ENCODE measurements around the gene MINDY3.
A peak's percentile ranks its signal among the peaks of the same experiment; 100 is the strongest.
"Not testable (repeated sequence)": the region's sequence is repeated elsewhere in the genome, so short reads cannot be mapped to it uniquely, and the experiment has no call there.

The MINDY3 gene

DNA sequence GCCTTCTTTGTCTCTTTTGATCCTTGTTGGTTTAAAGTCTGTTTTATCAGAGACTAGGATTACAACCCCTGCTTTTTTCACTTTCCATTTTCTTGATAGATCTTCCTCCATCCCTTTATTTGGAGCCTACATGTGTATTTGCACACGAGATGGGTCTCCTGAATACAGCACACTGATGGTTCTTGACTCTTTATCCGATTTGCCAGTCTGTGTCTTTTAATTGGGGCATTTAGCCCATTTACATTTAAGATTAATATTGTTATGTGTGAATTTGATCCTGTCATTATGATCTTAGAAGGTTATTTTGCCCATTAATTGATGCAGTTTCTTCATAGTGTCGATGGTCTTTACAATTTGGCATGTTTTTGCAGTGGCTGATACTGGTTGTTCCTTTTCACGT is 16.0 kb upstream of the MINDY3 start:
- not testable (repeated sequence) for H3K27me3 ChIP-seq (ENCODE audit: control insufficient read depth, insufficient read depth, low read length); H3K4me3 ChIP-seq (ENCODE audit: low read length); H3K27ac ChIP-seq (ENCODE audit: low read length); H3K4me1 ChIP-seq (ENCODE audit: control insufficient read depth, insufficient read depth, low read length); H3K9me3 ChIP-seq (ENCODE audit: control insufficient read depth, insufficient read depth, low read length); H3K36me3 ChIP-seq (ENCODE audit: control insufficient read depth, insufficient read depth, low read length); DNase-seq (ENCODE audit: low read depth, low spot score)
- no CpG with 5 or more reads among the region's 4 CpGs for WGBS (ENCODE audit: insufficient coverage, insufficient read length)

DNA sequence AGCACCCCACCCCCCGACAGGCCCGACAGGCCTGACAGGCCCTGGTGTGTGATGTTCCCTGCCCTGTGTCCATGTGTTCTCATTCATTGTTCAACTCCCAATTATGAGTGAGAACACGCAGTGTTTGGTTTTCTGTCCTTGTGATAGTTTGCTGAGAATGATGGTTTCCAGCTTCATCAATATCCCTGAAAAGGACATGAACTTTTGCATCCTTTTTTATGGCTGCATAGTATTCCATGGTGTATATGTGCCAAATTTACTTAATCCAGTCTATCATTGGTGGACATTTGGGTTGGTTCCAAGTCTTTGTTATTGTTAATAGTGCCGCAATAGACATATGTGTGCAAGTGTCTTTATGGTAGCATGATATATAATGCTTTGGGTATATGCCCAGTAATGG is 12.3 kb upstream of the MINDY3 start:
- H3K4me3 ChIP-seq (ENCODE audit: low read length); DNase-seq (ENCODE audit: low read depth, low spot score); H3K36me3 ChIP-seq (ENCODE audit: control insufficient read depth, insufficient read depth, low read length); H3K27ac ChIP-seq (ENCODE audit: low read length); H3K27me3 ChIP-seq (ENCODE audit: control insufficient read depth, insufficient read depth, low read length); H3K4me1 ChIP-seq (ENCODE audit: control insufficient read depth, insufficient read depth, low read length); H3K9me3 ChIP-seq (ENCODE audit: control insufficient read depth, insufficient read depth, low read length): not testable (repeated sequence)
- WGBS (ENCODE audit: insufficient coverage, insufficient read length), result no CpG with 5 or more reads among the region's 4 CpGs

- peaks cover 3% of the 10 kb centered on the region; the same call in 1 of the 2 replicates for H3K27me3 ChIP-seq (ENCODE audit: control insufficient read depth, insufficient read depth, low read length)
- H3K27ac ChIP-seq (ENCODE audit: low read length), result no peak overlapping the region
- no peak overlapping the region for H3K4me3 ChIP-seq (ENCODE audit: low read length)
- WGBS (ENCODE audit: insufficient coverage, insufficient read length), result no CpG with 5 or more reads among the region's 1 CpG
- no peaks in the 10 kb centered on the region for H3K9me3 ChIP-seq (ENCODE audit: control insufficient read depth, insufficient read depth, low read length)
- no peaks in the 10 kb centered on the region for H3K4me1 ChIP-seq (ENCODE audit: control insufficient read depth, insufficient read depth, low read length)
- no peak for DNase-seq (ENCODE audit: low read depth, low spot score)
- no peaks in the 10 kb centered on the region for H3K36me3 ChIP-seq (ENCODE audit: control insufficient read depth, insufficient read depth, low read length)
These were observed 11.5 kb upstream of the MINDY3 start for GRCh38 chr10:15871823-15872222.

DNA sequence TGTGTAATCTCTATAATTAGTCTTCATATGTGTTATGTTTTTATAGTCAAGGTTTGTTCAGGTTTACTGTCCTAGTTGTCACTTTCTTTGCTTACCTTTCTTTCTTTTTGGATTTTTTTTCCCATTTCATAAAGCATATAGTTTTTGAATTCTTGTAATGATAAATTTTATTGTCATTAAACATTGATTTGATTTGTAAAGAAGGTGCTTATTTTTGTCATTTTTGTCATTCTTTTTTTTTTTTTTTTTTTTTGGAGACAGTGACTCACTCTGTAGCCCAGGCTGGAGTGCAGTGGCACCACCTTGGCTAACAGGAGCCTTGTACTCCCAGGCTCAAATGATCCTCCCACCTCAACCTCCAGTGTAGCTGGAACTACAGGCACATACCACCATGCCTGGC is 9.6 kb upstream of the MINDY3 start:
- Histone ChIP-seq H3K27ac (ENCODE audit: low read length) (no peak overlapping the region), H3K4me1 (ENCODE audit: control insufficient read depth, insufficient read depth, low read length) (no peaks in the 10 kb centered on the region), H3K27me3 (ENCODE audit: control insufficient read depth, insufficient read depth, low read length) (peaks cover 3% of the 10 kb centered on the region), H3K4me3 (ENCODE audit: low read length) (no peak overlapping the region), H3K36me3 (ENCODE audit: control insufficient read depth, insufficient read depth, low read length) (no peaks in the 10 kb centered on the region), H3K9me3 (ENCODE audit: control insufficient read depth, insufficient read depth, low read length) (no peaks in the 10 kb centered on the region)
- DNase-seq (ENCODE audit: low read depth, low spot score), result no peak

GRCh38 chr10:15868006-15868405 is 7.7 kb upstream of the MINDY3 start:
- no peak overlapping the region for H3K27ac ChIP-seq (ENCODE audit: low read length)
- peaks cover 3% of the 10 kb centered on the region for H3K27me3 ChIP-seq (ENCODE audit: control insufficient read depth, insufficient read depth, low read length)
- H3K4me1 ChIP-seq (ENCODE audit: control insufficient read depth, insufficient read depth, low read length), result no peaks in the 10 kb centered on the region
- H3K4me3 ChIP-seq (ENCODE audit: low read length), result no peak overlapping the region
- DNase-seq (ENCODE audit: low read depth, low spot score), result no peak
- no peaks in the 10 kb centered on the region for H3K36me3 ChIP-seq (ENCODE audit: control insufficient read depth, insufficient read depth, low read length)
- H3K9me3 ChIP-seq (ENCODE audit: control insufficient read depth, insufficient read depth, low read length), result no peaks in the 10 kb centered on the region
- no CpG with 5 or more reads among the region's 5 CpGs for WGBS (ENCODE audit: insufficient coverage, insufficient read length)

DNA sequence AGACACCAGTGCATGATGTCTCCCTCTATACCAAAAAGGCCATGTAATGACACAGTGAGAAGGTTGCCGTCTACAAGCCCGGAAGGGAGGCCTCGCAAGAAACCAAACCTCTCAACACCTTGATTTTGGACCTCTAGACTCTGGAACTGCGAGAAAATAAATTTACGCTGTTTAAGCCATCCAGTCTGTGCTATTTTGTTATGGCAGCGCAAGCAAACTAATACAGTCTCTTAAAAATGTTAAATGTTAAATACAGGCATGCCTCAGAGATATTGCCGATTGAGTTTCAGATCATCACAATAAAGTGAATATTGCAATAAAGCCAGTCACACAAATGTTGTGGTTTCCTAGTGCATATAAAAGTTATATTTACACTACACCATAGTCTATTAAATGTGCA is 5.0 kb upstream of the MINDY3 start:
- Histone ChIP-seq H3K36me3 (ENCODE audit: control insufficient read depth, insufficient read depth, low read length) (no peaks in the 10 kb centered on the region), H3K4me3 (ENCODE audit: low read length) (no peak overlapping the region), H3K27ac (ENCODE audit: low read length) (no peak overlapping the region), H3K4me1 (ENCODE audit: control insufficient read depth, insufficient read depth, low read length) (no peaks in the 10 kb centered on the region), H3K27me3 (ENCODE audit: control insufficient read depth, insufficient read depth, low read length) (peaks cover 3% of the 10 kb centered on the region), H3K9me3 (ENCODE audit: control insufficient read depth, insufficient read depth, low read length) (no peaks in the 10 kb centered on the region)
- no CpG with 5 or more reads among the region's 7 CpGs for WGBS (ENCODE audit: insufficient coverage, insufficient read length)
- no peak for DNase-seq (ENCODE audit: low read depth, low spot score)

DNA sequence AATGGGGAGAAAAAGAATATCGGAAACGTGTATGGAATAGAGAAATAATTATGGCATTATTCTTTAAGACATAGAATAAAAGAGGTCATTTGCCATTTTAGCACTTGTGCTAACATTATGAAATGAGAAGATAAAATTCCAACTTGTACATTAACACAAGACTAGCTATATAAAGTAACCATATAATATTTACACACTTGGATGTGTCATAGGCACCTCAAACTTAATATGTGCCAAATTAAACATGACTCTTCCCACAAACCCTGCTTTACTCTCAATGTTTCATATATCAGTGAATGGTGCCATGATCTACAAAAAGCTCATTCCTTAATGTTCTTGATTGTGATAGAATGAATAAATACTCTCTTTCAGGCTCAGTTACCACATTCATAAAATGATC is 4.1 kb upstream of the MINDY3 start:
- Histone ChIP-seq H3K4me3 (ENCODE audit: low read length) (no peak overlapping the region), H3K9me3 (ENCODE audit: control insufficient read depth, insufficient read depth, low read length) (no peaks in the 10 kb centered on the region), H3K27me3 (ENCODE audit: control insufficient read depth, insufficient read depth, low read length) (peaks cover 3% of the 10 kb centered on the region), H3K27ac (ENCODE audit: low read length) (no peak overlapping the region), H3K36me3 (ENCODE audit: control insufficient read depth, insufficient read depth, low read length) (no peaks in the 10 kb centered on the region), H3K4me1 (ENCODE audit: control insufficient read depth, insufficient read depth, low read length) (no peaks in the 10 kb centered on the region)
- WGBS (ENCODE audit: insufficient coverage, insufficient read length), result 100% methylated on average over 2 of the region's 2 CpGs
- no peak for DNase-seq (ENCODE audit: low read depth, low spot score)

- no peak overlapping the region for H3K4me3 ChIP-seq (ENCODE audit: low read length)
- DNase-seq (ENCODE audit: low read depth, low spot score), result no peak
- H3K27me3 ChIP-seq (ENCODE audit: control insufficient read depth, insufficient read depth, low read length), result peaks cover 3% of the 10 kb centered on the region
- no peaks in the 10 kb centered on the region for H3K4me1 ChIP-seq (ENCODE audit: control insufficient read depth, insufficient read depth, low read length)
- no peaks in the 10 kb centered on the region for H3K9me3 ChIP-seq (ENCODE audit: control insufficient read depth, insufficient read depth, low read length)
- H3K27ac ChIP-seq (ENCODE audit: low read length), result no peak overlapping the region
- no peaks in the 10 kb centered on the region for H3K36me3 ChIP-seq (ENCODE audit: control insufficient read depth, insufficient read depth, low read length)
These were observed 3.4 kb upstream of the MINDY3 start for GRCh38 chr10:15863733-15864132.

GRCh38 chr10:15863323-15863722 is 3.0 kb upstream of the MINDY3 start:
- DNase-seq (ENCODE audit: low read depth, low spot score), result no peak
- no peak overlapping the region for H3K4me3 ChIP-seq (ENCODE audit: low read length)
- peaks cover 3% of the 10 kb centered on the region for H3K27me3 ChIP-seq (ENCODE audit: control insufficient read depth, insufficient read depth, low read length)
- WGBS (ENCODE audit: insufficient coverage, insufficient read length), result no CpG with 5 or more reads among the region's 1 CpG
- H3K27ac ChIP-seq (ENCODE audit: low read length), result no peak overlapping the region
- no peaks in the 10 kb centered on the region for H3K36me3 ChIP-seq (ENCODE audit: control insufficient read depth, insufficient read depth, low read length)
- no peaks in the 10 kb centered on the region for H3K9me3 ChIP-seq (ENCODE audit: control insufficient read depth, insufficient read depth, low read length)
- H3K4me1 ChIP-seq (ENCODE audit: control insufficient read depth, insufficient read depth, low read length), result no peaks in the 10 kb centered on the region

DNA sequence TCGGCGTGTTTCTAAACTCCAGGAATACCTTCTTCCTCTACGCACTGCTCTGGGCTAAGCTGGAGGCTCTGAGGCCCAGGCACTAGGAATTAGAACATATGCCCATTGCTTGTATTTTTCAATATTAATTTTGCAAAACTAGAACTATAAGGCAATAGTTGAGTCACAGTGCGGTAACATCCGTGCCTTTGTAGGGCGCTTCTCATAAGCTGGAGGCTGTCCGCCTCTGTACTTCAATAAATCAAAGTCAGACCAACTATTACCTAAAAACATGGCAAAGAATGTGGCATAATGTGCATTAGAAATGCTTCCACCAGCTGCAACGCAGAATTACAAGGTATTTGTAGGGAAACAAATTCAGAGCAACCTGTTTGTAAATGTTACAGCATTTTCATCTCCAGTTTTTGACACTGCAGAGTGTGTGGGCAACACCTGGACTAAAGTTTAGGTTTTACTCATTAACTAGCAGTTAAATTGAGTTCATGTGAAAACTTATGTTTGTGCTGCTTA is 440 bp upstream of the MINDY3 start:
- Histone ChIP-seq H3K27ac (ENCODE audit: low read length) (no peak overlapping the region), H3K36me3 (ENCODE audit: control insufficient read depth, insufficient read depth, low read length) (no peaks in the 10 kb centered on the region), H3K4me1 (ENCODE audit: control insufficient read depth, insufficient read depth, low read length) (no peaks in the 10 kb centered on the region), H3K4me3 (ENCODE audit: low read length) (peak overlapping the region; percentile 57; the same call in 1 of the 2 replicates), H3K27me3 (ENCODE audit: control insufficient read depth, insufficient read depth, low read length) (no peaks in the 10 kb centered on the region; the same call in none of the 2 replicates), H3K9me3 (ENCODE audit: control insufficient read depth, insufficient read depth, low read length) (no peaks in the 10 kb centered on the region)
- DNase-seq (ENCODE audit: low read depth, low spot score), result no peak
- no CpG with 5 or more reads among the region's 8 CpGs for whole genome bisulfite sequencing (ENCODE audit: insufficient coverage, insufficient read length)

DNA sequence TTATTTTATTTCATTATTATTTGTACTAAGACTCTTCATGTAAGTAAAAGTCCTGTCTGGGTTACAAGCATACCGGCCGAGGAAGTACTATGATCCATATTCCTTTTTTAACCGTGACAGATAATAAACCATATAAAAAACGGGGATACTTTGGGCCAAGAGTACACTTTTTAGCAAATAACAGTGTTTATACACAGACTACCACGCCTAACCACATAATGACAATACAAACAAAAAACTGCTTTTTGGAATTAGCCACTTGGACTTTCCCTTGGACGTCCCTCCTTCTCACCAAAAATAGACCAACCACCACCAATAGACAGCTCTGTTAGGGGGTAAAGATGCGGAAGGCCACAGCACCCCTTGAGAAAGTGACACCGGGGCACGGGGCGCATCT is 800 bp downstream of the MINDY3 start:
- no peak overlapping the region for H3K27ac ChIP-seq (ENCODE audit: low read length)
- WGBS (ENCODE audit: insufficient coverage, insufficient read length), result no CpG with 5 or more reads among the region's 10 CpGs
- H3K4me1 ChIP-seq (ENCODE audit: control insufficient read depth, insufficient read depth, low read length), result no peaks in the 10 kb centered on the region

More for the DNA sequence above, 800 bp downstream of the MINDY3 start:
- Histone ChIP-seq H3K36me3 (ENCODE audit: control insufficient read depth, insufficient read depth, low read length) (no peaks in the 10 kb centered on the region), H3K27me3 (ENCODE audit: control insufficient read depth, insufficient read depth, low read length) (no peaks in the 10 kb centered on the region; the same call in 1 of the 2 replicates), H3K4me3 (ENCODE audit: low read length) (peak overlapping the region; percentile 57), H3K9me3 (ENCODE audit: control insufficient read depth, insufficient read depth, low read length) (no peaks in the 10 kb centered on the region)
- no peak for DNase-seq (ENCODE audit: low read depth, low spot score)
